ENCODE results near the gene IL1RL2.

The IL1RL2 gene

DNA sequence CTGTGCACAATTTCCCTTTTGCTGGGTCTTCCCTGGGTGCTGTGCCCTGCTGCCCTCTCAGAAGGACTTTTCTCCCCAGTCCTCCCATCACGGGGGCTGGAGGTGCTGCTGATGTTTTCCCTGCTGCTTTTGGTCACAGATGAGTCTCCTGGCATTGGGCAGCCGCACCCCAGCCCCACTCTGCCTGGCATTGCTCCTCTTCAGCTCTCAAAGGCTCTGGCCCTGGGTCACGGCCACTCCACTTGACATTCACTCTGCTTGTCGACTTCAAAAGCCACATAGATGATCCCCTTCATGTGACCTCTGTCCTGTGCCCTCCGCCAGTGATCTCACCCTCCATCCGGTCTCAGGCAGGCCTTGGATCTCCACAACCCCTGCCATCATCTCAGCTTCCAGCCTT, 81.0 kb downstream of the IL1RL2 start:
- no peak for DNase-seq (ENCODE audit: low read depth in 2 of 2)

DNA sequence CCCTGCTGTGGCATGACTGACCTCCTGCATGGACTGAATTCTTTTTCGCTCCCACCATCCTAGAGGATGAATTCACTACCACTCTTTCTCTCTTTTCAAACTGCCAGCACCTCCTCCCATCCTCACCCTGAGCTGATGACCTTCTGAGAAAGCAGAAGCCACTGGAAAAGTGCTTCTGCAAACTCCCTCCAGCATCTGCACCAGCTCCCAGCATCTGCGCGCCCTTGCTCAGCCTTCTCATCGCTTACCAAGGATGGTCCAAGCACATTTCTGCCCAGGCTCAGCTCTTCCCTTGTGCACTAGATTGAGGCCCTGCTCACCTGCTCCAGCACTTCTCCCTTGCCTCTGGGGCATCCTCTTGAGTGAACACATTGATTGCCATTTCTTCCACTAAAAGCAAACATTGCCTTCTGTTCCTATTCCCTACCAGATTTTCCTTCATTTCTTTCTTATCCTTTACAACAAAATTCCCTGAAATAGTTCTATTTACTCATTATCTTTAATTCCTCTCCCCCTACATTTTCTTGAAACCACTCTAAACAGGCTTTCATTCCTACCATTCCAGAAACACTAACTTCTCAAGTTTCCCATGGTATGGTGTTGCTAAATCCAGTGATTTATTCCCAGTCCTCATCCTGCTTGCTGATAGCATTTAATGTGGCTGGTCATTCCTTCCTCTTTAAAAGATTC, 81.8 kb downstream of the IL1RL2 start:
- DNase-seq (ENCODE audit: low read depth in 2 of 2): no peak

DNA sequence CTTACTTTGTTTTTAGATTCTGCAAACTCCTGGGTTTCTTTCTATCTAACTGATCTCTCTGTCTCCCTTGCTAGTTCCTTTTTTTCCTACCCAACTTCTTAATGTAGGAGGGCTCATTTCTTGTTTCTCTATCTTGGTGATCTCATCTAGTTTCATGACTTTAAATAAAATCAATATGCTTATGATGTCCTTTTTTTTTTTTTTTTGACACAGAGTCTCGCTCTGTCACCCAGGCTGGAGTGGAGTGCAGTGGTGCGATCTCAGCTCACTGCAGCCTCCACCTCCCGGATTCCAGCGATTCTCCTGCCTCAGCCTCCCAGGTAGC, 82.3 kb downstream of the IL1RL2 start:
- no peak for DNase-seq (ENCODE audit: low read depth in 2 of 2)

DNA sequence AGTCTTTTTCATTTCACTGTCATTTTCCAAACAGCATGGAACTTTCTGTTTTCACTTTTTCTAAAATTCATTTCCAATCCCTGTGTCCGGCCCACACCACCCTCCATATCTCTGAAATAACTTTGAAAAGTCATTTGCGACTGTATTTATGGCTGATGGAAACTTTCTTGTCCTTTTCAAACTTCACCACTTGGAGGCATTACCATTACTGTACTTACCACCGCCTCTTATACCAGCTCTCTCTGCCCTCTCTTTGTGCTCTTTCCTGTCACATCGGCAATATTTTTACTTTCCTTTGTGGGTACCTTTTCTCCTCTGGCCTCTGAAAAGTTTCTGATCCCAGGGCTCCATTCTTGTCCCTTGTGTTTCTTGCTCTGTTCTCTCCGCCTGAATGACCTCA, 85.0 kb downstream of the IL1RL2 start:
- no peak for DNase-seq (ENCODE audit: low read depth in 2 of 2)

DNA sequence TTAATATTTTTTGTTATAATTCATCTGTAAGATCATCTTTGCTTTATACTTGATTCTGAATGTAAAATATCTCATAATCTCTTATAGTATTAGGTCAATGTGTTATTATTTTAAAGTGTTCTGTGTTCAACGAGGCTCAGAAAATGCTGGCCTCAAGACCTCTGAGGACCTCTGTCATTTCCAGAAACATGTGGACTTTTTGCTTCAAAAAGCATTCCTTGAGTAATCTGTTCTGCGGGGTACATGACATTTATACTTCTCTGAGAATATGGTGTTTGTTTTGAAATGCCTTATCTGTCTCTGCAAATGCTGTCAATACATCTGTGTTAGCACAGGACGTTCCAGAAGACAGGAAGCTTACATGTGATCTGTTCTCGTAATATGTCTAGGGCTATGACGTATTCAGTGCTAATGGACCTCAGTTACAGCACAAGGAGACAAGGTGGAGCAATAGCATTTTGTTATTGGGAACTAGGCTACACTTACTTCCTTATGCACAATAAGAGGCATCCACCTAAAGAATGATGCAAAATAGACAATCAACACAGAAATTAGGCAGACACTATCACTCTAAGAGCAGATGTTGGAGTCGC, 86.9 kb downstream of the IL1RL2 start:
- DNase-seq (ENCODE audit: low read depth in 2 of 2): no peak

DNA sequence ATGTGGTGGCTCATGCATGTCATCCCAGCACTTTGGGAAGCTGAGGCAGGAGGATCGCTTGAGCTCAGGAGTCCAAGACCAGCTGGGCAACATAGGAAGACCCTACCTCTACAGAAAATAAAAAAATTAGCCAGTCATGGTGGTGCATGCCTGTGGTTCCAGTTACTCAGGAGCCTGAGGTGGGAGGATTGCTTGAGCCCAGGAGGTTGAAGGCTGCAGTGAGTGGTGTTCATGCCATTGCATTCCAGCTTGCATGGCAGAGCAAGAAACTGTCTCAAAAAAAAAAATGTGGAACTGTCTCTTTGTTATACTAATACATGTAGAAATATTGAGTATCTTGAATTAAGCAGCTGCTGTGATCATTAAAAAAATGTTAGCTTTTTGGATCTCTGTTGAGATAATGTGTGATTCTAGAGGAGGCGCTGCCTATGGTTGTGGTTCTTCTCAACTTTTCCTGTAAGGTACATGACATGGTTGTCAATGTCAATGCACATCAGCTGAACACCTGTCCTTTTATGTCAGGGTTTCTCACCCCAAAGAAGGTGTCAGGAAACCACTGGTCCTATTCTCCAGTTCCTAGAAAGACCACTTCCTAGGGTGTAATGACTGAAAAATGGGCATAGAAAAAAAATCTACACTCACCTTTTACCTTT, 89.9 kb downstream of the IL1RL2 start:
- DNase-seq (ENCODE audit: low read depth in 2 of 2): no peak

DNA sequence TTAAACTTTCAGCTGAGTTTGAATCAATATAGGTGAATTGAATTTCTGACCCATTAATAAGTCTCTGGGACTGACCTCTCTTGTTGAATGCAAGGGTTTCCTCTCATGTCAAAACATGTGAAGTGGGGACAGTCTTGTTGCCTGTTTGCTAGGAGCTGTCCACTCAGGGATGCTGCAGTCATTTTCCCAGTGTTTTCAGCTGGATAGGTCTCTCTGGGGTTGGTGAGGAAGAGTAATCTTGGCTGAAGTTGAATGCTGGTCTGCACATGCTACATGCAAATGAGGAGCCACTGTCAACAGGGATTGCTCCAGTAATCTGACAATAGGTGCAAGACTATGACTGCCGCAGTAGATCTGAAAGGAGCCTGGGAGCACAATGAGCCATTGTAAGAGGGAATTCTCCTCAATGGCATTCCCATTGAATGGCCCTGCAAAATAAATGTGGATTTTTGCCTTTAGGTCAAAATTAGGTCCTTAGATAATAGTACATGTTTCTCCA, 90.4 kb downstream of the IL1RL2 start:
- no peak for DNase-seq (ENCODE audit: low read depth in 2 of 2)

DNA sequence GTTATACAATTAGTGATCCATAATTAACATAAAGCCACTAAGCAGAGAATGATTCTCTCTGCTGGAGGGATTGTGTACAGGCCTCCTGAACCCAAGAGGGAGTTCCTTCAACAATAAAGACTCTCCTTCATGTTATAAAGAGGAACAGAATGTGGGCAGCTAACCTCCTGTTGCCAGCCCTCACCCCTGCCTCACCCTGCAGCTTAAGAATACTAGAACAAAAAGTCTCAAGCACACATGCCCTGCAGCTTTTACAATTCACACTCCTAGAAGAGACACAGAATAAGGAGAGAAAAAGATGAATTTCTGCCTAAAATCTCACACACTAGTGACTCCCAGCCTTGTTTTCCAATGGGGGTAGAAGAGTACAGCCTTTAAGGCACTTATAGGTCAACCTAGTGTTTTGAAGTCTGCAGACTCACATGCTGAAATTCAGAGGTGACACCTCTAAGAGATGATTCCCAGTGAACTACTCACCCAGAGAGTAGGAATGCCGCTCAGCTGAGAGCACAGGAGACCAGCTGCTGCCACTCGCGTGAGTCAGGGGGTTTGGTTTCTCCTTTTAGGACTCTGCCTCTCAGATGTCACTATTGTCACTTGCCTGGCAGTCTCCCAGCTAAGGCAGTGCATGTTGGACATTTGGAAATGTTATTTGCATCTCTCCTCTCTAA, 92.0 kb downstream of the IL1RL2 start:
- DNase-seq (ENCODE audit: low read depth in 2 of 2): no peak

DNA sequence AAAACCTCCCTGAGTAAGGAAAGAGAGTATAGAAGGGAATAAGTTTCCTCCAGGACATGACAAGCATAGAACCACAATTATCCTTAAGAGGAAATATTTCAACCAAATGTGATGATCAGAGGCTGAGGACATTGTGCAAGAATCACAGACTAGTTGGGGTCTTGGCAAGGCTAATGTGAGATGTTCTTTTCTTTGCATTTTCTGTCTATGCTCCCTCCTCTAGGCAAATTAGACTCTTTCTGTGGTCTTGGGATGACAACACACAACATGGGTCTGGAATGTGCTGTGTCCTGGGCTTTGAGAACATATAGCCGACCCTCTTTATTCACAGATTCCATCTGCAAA, 92.5 kb downstream of the IL1RL2 start:
- DNase-seq (ENCODE audit: low read depth in 2 of 2): no peak

DNA sequence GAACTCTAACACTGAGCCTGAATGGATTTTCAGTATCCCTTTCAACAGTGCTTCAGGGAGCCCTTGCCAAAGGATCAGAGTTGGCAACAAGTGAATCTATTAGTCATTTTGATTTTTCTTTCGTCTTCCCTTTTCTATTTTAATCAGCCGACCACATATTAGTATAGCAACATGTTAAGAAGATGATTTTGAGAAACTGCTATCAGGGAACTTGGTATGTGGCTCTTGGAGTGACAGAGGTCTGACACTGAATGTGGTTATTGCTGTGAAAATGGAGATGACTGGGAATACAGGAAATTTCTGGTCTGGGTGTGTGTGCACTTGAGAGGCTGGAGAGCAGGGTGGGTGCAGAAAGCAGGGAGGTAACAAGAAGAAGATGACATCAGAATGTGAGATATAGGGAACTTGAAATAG, 95.9 kb downstream of the IL1RL2 start:
- no peak for DNase-seq (ENCODE audit: low read depth in 2 of 2)

DNA sequence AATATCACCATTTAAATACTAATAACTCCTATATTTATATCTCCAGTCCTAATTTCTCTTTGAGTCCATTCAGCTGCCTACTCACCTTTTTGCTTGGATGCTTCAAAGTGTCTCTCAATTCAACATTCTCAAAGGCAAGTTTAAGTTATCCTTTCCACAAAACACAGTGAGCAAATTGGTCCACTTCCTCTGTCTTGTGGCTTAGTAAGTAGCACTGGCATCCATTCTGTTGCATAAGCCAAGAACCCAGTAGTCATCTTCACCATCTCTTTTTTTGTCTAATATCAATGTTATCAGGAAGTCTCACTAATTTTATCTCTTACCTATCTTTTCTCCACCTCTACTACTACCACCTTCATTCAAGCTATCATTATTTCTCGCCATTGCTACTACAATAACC, 97.2 kb downstream of the IL1RL2 start:
- no peak for DNase-seq (ENCODE audit: low read depth in 2 of 2)

DNA sequence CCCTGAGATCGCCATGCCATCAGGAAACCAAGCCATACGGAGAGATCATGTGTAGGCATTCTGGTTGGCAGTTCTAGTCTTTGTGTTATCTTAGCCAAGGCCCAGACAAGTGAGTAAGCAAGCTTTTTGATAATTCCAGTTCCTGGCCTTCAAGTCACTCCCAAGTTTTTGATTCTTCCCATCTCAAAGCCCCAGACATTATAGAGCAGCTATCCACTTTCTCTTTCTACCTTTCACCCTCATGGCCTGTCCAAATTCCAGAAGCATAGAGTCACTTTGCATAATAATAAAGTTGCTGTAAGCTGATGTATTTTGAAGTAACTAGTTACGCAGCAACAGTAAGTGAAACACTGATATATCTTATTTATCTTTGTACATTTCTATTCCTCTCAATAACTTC, 97.8 kb downstream of the IL1RL2 start:
- no peak for DNase-seq (ENCODE audit: low read depth in 2 of 2)

DNA sequence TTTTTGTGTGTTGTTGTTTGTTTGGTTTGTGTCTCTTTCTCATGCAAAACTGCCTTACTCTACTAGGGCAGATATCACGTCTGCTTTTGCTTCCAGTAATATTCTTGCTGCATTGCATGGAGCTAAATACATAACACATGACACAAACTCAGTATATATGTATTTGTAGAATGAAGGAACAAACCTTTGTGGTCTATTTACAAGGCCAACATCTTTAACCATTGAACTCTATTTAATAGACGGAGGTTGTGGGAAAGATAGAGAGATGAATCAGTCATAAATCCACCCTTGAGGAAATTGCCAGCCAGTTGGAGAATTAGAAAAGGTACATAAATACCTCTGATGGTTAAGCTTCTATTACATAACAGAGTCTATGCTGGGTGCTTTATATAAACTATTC, 98.5 kb downstream of the IL1RL2 start:
- no peak for DNase-seq (ENCODE audit: low read depth in 2 of 2)

DNA sequence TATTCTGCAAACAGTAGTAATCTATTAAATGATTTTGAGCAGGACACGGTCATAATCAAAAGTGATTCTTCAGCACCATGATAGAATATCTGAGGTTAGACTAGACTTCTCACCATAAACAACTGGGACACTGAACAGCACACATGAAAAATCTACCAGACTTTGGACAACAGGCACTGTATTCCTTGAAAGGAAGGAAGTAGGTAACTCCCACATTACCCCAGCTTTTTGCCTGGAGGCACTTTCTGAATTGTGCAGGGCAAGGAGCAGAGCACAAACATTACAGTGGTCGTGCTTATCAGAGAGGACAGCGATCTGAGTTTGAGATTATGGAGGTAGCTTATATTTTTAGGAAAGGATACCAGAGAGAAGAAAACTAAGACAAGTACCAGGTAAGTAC, 99.2 kb downstream of the IL1RL2 start:
- no peak for DNase-seq (ENCODE audit: low read depth in 2 of 2)

DNA sequence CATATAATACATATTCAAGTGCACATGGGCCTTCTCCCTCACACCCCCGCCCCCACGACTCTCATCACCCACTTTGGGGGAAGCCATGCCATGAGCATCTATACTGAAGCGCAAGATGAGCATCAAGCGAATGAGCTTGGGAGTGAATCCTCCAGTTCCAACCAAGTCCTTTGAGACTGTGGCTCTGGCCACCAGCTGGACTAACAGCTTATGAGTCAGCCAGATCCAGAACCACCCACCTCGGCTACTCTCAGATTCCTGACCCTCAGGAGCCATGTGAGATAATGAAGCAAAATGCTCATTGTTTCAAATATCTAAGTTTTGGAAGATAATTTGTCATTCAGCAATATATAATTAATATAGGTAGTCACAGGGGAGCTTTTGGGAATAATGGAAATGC, 102.3 kb downstream of the IL1RL2 start:
- DNase-seq (ENCODE audit: low read depth in 2 of 2): no peak
